Neural progenitor cell (in vitro differentiated cells): ENCODE data around the gene IL31RA. TPM values are rescaled to one million over a fixed set of nuclear protein-coding genes. Genes with fewer than 3 reads are reported as not detected.

Source experiments
- DNase-seq: peaks from one replicate; pipeline ENCODE4 v3.0.0-alpha.2; 2016; ENCODE audit warnings: low spot score
- H2AFZ ChIP-seq: fragments of 200-600 bp; sonication (generic); replicated peaks from 2 replicates; pipeline ENCODE4 v1.6.1; 2016; ENCODE audit warnings: antibody characterized with exemption
- H3F3A ChIP-seq: fragments of 200-600 bp; sonication (generic); 2 replicates; pipeline ENCODE4 v1.6.1; 2016; ENCODE audit warnings: antibody characterized with exemption, low read depth
- H3K27ac ChIP-seq: fragments of 200-600 bp; sonication (generic); 2 replicates; pipeline ENCODE4 v1.5.1; 2016; ENCODE audit warnings: mild to moderate bottlenecking
- H3K27me3 ChIP-seq: fragments of 200-600 bp; sonication (generic); 2 replicates; pipeline ENCODE4 v1.6.1; 2016; ENCODE audit warnings: mild to moderate bottlenecking, moderate library complexity
- H3K36me3 ChIP-seq: fragments of 200-600 bp; sonication (generic); 2 replicates; pipeline ENCODE4 v1.5.1; 2016
- H3K4me1 ChIP-seq: fragments of 200-600 bp; sonication (generic); 2 replicates; pipeline ENCODE4 v1.6.1; 2016; ENCODE audit warnings: mixed run types
- H3K4me2 ChIP-seq: fragments of 200-600 bp; sonication (generic); 2 replicates; pipeline ENCODE4 v1.6.1; 2016
- H3K4me3 ChIP-seq: fragments of 200-600 bp; sonication (generic); 2 replicates; pipeline ENCODE4 v1.5.1; 2016
- H3K79me2 ChIP-seq: fragments of 200-600 bp; sonication (generic); 2 replicates; pipeline ENCODE4 v1.6.1; 2016; ENCODE audit warnings: low read depth
- H3K9ac ChIP-seq: fragments of 200-600 bp; sonication (generic); 2 replicates; pipeline ENCODE4 v1.6.1; 2016
- H3K9me3 ChIP-seq: fragments of 200-600 bp; sonication (generic); 2 replicates; pipeline ENCODE4 v1.5.1; 2016; ENCODE audit warnings: low read depth
- H4K20me1 ChIP-seq: fragments of 200-600 bp; sonication (generic); 2 replicates; pipeline ENCODE4 v1.6.1; 2016; ENCODE audit warnings: low read depth
- H3K27ac Mint-ChIP-seq: 3 replicates; pipeline ENCODE4 v1.8.0; 2021; ENCODE audit warnings: mixed read lengths
- H3K27me3 Mint-ChIP-seq: 2 replicates; pipeline ENCODE4 v1.8.0; 2022; ENCODE audit warnings: low read depth, mild to moderate bottlenecking, inconsistent platforms, moderate library complexity, mixed read lengths; ENCODE audit not compliant: insufficient read depth
- H3K36me3 Mint-ChIP-seq: 3 replicates; pipeline ENCODE4 v1.8.0; 2021; ENCODE audit warnings: mixed read lengths
- H3K4me1 Mint-ChIP-seq: 3 replicates; pipeline ENCODE4 v1.8.0; 2021; ENCODE audit warnings: mixed read lengths
- H3K4me3 Mint-ChIP-seq: 3 replicates; pipeline ENCODE4 v1.8.0; 2021; ENCODE audit warnings: mild to moderate bottlenecking, moderate library complexity, mixed read lengths
- H3K9me3 Mint-ChIP-seq: 3 replicates; pipeline ENCODE4 v1.8.0; 2020; ENCODE audit warnings: mixed read lengths
- EZH2 ChIP-seq: fragments of 200-600 bp; sonication (generic); IDR thresholded peaks from 2 replicates; pipeline ENCODE4 v1.6.1; 2017; ENCODE audit warnings: antibody characterized with exemption, mild to moderate bottlenecking, moderate library complexity
- EZH2phosphoT487 ChIP-seq: fragments of 200-600 bp; sonication (generic); IDR thresholded peaks from 2 replicates; pipeline ENCODE4 v1.6.1; 2017; ENCODE audit warnings: antibody characterized with exemption
- total RNA-seq: library from RNA; depleted of rRNA; stranded (reverse); fragments of >200 nt; gene quantifications from 2 replicates; pipeline ENCODE4 v1.2.3, GENCODE V29; 2015; ENCODE audit warnings: low replicate concordance
- TF ChIP-seq, protein P1 (sequence below): fragments of 200-600 bp; sonication (generic); IDR thresholded peaks from 2 replicates; pipeline ENCODE4 v1.5.1; 2017; ENCODE audit warnings: antibody characterized with exemption, mild to moderate bottlenecking

Gene IL31RA
- total RNA-seq, 1 donor from 2014 or later: not detected

DNA sequence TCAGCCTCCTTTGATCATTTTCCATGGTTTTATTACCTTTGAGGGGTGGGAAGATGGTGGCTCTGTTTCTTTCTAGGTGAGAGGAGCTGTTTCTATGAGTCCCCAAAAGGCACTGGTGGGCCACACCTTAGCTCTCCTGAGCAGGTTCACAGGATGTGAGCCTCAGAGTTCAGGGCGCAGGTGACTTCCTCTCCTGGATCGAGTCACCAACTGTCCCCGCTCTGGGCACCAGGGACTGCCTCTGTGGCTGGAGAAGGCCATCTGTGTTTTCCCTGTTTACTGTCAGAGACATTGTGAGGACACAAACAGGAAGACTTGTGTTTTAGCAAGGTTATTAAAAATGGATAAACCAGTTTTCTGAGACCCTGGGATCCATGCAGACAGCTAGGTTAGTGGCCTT is 68.5 kb downstream of the IL31RA start:
- Mint-ChIP-seq H3K4me3 (no peak overlapping the region), H3K4me1 (peaks cover 15% of the 10 kb centered on the region), H3K27me3 (peaks cover 9% of the 10 kb centered on the region), H3K36me3 (no peaks in the 10 kb centered on the region), H3K27ac (no peak overlapping the region), H3K9me3 (no peaks in the 10 kb centered on the region)
- Histone ChIP-seq H4K20me1 (no peaks in the 10 kb centered on the region), H3K27me3 (no peaks in the 10 kb centered on the region), H3F3A (no peaks in the 10 kb centered on the region), H3K79me2 (no peaks in the 10 kb centered on the region), H3K9me3 (no peaks in the 10 kb centered on the region), H3K36me3 (no peaks in the 10 kb centered on the region), H3K4me2 (no peak overlapping the region), H3K4me3 (no peak overlapping the region), H3K27ac (no peak overlapping the region), H3K4me1 (no peaks in the 10 kb centered on the region), H2AFZ (no peak overlapping the region), H3K9ac (no peak overlapping the region)
- TF ChIP-seq EZH2phosphoT487 (no peak), EZH2 (no peak)
- TF ChIP-seq, protein P1, sequence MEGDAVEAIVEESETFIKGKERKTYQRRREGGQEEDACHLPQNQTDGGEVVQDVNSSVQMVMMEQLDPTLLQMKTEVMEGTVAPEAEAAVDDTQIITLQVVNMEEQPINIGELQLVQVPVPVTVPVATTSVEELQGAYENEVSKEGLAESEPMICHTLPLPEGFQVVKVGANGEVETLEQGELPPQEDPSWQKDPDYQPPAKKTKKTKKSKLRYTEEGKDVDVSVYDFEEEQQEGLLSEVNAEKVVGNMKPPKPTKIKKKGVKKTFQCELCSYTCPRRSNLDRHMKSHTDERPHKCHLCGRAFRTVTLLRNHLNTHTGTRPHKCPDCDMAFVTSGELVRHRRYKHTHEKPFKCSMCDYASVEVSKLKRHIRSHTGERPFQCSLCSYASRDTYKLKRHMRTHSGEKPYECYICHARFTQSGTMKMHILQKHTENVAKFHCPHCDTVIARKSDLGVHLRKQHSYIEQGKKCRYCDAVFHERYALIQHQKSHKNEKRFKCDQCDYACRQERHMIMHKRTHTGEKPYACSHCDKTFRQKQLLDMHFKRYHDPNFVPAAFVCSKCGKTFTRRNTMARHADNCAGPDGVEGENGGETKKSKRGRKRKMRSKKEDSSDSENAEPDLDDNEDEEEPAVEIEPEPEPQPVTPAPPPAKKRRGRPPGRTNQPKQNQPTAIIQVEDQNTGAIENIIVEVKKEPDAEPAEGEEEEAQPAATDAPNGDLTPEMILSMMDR: no peak
- no peak for DNase-seq

DNA sequence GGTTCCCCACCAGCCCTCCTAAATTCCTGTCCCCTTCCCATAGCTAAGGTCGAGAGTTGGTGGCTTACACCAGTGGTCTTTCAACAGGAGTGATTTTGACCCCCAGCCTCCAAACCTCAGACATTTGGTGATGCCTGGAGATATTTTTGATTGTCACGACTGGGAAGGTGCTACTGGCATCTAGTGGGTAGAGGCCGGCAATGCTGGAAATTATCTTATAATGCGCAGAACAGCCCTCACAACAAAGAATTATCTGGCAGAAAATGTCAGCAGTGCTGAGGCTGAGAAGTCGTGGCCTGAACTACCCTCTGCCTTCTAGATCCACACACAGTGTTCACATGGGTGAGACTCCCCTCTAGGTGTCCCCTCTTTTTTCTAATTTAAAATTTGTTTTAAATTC is 69.6 kb downstream of the IL31RA start:
- H3K27ac Mint-ChIP-seq: no peak overlapping the region
- H4K20me1 ChIP-seq: no peaks in the 10 kb centered on the region
- H3F3A ChIP-seq: no peaks in the 10 kb centered on the region
- TF ChIP-seq EZH2: no peak
- TF ChIP-seq, protein P1: no peak
- no peak for TF ChIP-seq EZH2phosphoT487
- H3K4me1 Mint-ChIP-seq: peaks cover 15% of the 10 kb centered on the region
- no peak for DNase-seq
- H3K79me2 ChIP-seq: no peaks in the 10 kb centered on the region
- H3K9me3 ChIP-seq: no peaks in the 10 kb centered on the region
- no peaks in the 10 kb centered on the region for H3K36me3 Mint-ChIP-seq
- H3K4me2 ChIP-seq: no peak overlapping the region
- no peak overlapping the region for H3K27ac ChIP-seq
- H3K9me3 Mint-ChIP-seq: no peaks in the 10 kb centered on the region
- H3K27me3 ChIP-seq: no peaks in the 10 kb centered on the region
- H3K9ac ChIP-seq: no peak overlapping the region
- H3K4me3 ChIP-seq: no peak overlapping the region
- no peaks in the 10 kb centered on the region for H3K4me1 ChIP-seq
- H3K27me3 Mint-ChIP-seq: peaks cover 9% of the 10 kb centered on the region
- no peaks in the 10 kb centered on the region for H3K36me3 ChIP-seq
- no peak overlapping the region for H3K4me3 Mint-ChIP-seq
- no peak overlapping the region for H2AFZ ChIP-seq

DNA sequence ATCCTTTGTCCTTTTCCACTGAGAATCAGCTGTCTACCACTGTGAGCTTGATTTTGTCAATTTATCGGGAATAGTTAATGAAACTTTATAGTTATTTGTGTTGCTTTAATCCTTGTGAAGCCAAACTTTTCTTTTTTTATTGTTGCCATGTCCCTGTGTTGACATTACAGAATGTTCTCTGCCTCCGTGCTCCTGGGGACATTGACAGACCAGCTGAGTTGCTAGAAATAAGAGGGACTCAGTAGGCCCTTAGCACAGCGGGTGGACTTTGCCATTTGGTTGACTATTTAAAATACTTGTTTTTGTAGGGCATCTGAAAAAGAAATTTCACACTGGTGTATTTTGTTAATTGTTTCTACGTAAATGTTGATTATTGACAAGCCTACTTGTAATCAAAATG is 70.5 kb downstream of the IL31RA start:
- Mint-ChIP-seq H3K4me1 (peaks cover 15% of the 10 kb centered on the region), H3K27ac (no peak overlapping the region), H3K9me3 (no peaks in the 10 kb centered on the region), H3K27me3 (peaks cover 9% of the 10 kb centered on the region), H3K4me3 (no peak overlapping the region), H3K36me3 (no peaks in the 10 kb centered on the region)
- H3K27ac ChIP-seq: no peak overlapping the region
- H4K20me1 ChIP-seq: no peaks in the 10 kb centered on the region
- no peak for DNase-seq
- no peaks in the 10 kb centered on the region for H3K36me3 ChIP-seq
- H3K9ac ChIP-seq: no peak overlapping the region
- H3K9me3 ChIP-seq: no peaks in the 10 kb centered on the region
- H3K4me3 ChIP-seq: no peak overlapping the region
- no peaks in the 10 kb centered on the region for H3F3A ChIP-seq
- no peak overlapping the region for H2AFZ ChIP-seq
- TF ChIP-seq EZH2 (no peak), EZH2phosphoT487 (no peak)
- TF ChIP-seq, protein P1: no peak
- H3K4me2 ChIP-seq: no peak overlapping the region
- no peaks in the 10 kb centered on the region for H3K79me2 ChIP-seq
- H3K4me1 ChIP-seq: no peaks in the 10 kb centered on the region
- no peaks in the 10 kb centered on the region for H3K27me3 ChIP-seq
